ENCODE results near the gene CFAP52. TPM values are rescaled to one million over a fixed set of nuclear protein-coding genes. Genes with fewer than 3 reads are reported as not detected.
"Not testable (repeated sequence)": the region's sequence is repeated elsewhere in the genome, so short reads cannot be mapped to it uniquely, and the experiment has no call there.

CFAP52 gene
- total RNA-seq, 1 experiment from 2014 or later, result not detected

DNA sequence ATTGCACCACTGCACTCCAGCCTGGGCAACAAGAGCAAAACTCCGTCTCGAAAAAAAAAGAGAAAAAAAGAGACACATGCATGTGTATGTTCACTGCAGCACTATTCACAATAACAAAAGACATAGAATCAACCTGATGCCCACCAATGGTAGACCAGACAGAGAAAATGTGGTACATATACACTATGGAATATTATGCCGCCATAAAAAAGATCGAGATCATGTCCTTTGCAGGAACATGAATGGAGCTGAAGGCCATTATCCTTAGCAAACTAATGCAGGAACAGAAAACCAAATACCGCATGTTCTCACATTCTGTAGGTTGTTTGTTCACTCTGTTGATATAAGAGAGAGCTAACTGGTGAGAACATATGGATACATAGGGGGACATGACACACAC is 9.7 kb upstream of the CFAP52 start:
- in situ Hi-C loops (cut with HindIII; ENCODE audit: low pct_unique_long_range_greater_than_20kb, low sequenced_read_pairs); DNase-seq (ENCODE audit: low read depth): not testable (repeated sequence)

DNA sequence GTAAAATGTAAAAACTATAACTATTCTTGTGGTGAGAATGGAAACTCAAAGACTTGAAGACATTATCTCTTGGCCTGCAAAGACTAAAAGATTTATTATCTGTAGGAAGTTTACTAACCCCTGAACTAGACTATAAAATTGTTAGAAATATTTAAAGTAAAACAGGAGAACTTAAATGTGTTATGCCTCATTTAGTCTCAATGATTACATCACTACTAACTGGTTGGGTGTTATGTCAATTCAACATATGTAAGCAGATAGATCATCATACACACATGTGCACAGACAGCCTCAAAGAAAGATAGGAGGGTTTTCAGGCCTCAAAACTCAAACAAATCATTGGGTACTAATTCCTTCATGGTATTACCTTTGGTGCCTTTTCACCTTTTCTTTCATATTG is 8.4 kb upstream of the CFAP52 start:
- in situ Hi-C loops (cut with HindIII; ENCODE audit: low pct_unique_long_range_greater_than_20kb, low sequenced_read_pairs), result no loop called here
- DNase-seq (ENCODE audit: low read depth), result no peak

DNA sequence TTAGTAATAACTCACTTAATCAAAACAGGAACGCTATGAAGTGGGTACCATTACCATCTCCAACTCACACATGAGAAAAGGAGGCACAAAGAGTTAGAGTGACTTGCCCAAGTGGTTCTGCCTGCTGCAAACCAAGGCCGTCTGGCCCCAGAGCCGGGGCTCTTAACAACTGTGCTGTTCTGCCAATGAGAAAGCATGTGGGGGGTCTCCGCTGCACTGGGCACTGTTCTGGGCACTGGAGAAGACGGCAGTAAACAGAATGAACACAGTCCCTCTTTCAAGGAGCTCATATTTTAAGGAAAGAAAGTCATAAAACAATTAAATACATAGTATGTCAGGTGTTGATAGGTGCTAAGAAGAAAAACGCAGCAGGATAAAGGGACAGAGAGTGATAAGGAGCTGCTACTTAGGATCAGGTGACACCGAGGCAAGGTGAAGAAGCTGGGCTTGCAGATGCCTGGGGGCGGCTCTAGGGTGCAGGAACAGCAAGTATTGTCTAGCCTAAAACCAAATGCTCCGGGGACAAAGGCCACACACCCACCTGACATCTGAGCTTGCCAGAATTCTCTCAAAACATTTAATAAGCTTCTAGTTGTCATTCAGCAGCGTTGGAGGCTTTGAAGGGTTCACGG is 7.4 kb upstream of the CFAP52 start:
- in situ Hi-C loops (cut with HindIII; ENCODE audit: low pct_unique_long_range_greater_than_20kb, low sequenced_read_pairs), result no loop called here
- no peak for DNase-seq (ENCODE audit: low read depth)

DNA sequence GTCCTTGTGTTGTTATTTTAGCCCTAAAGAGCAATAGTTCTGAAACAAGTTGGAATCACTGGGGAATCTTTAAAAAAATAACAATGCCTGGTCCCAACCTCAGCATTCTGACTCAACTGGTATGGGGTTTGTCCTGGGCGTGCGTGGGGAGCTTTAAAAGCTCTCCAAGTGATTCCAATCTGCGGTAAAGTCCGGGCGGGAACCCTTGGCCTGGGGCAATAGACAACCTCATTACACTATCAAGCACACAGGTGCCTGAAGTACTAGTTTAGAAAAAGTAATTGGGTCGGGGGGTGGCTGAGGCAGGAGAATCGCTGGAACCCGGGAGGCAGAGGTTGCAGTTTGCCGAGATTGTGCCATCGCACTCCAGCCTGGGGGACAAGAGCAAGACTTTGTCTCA is 5.2 kb upstream of the CFAP52 start:
- in situ Hi-C loops (cut with HindIII; ENCODE audit: low pct_unique_long_range_greater_than_20kb, low sequenced_read_pairs), result no loop called here
- no peak for DNase-seq (ENCODE audit: low read depth)

DNA sequence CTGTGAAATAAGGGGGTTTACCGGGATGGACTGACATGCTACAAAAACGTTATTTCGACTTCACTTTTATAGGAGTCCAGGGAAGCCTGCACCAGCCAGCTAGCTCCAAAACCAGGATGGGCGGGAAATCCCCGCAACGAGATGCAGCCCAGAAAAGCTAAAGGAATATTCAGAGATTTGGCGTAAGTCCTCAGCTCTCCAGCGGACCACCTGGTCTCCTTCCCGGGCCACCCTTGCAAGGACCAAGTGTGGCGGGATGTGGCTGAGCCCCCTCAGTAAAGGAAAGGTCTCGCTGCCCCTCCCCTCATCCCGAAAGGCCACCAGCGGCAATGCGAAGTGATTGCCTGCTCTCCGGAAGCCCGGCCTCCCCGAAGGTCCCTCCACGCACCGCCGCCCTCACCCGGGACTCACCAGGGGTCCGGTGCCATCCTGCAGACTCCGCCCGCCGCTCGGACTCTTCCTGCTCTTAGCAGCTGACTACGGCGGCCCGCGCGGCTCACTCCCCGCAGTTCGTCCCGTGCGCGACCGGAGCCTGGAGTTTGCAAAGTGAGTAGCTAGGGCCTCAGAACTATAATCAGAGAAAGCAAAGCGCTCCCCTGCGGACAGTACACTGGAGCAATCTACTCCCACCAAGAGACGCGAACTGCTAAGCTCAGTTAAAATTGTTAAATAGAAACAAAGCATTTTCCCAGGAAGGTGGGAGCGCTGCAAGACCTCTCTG is 901 bp upstream of the CFAP52 start, which contains the start of gene STX8:
Gene STX8, minus strand, starts transcription at position 440 of the 721 bp plus-strand sequence. Its CDS starts 12 bp downstream, at position 428.
- in situ Hi-C loops (cut with HindIII; ENCODE audit: low pct_unique_long_range_greater_than_20kb, low sequenced_read_pairs), result no loop called here
- DNase-seq (ENCODE audit: low read depth), result peak; percentile 81

DNA sequence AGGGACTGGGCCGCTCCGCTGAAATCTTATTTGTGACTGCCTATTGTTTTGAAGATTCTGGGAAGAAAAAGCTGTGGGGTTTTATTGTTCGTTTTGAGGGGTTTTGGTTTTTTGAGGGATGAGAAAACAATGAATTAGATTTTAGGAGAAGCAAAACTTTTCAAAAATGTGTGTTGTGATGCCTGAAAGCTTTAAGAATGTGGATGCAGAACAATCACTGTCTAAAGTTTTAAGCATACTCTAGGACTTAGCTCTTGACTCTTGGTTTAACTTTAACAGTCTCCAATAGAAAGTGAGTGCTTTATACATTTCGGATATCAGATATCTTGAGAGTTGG is 899 bp downstream of the CFAP52 start:
- in situ Hi-C loops (cut with HindIII; ENCODE audit: low pct_unique_long_range_greater_than_20kb, low sequenced_read_pairs), result no loop called here
- DNase-seq (ENCODE audit: low read depth), result no peak

DNA sequence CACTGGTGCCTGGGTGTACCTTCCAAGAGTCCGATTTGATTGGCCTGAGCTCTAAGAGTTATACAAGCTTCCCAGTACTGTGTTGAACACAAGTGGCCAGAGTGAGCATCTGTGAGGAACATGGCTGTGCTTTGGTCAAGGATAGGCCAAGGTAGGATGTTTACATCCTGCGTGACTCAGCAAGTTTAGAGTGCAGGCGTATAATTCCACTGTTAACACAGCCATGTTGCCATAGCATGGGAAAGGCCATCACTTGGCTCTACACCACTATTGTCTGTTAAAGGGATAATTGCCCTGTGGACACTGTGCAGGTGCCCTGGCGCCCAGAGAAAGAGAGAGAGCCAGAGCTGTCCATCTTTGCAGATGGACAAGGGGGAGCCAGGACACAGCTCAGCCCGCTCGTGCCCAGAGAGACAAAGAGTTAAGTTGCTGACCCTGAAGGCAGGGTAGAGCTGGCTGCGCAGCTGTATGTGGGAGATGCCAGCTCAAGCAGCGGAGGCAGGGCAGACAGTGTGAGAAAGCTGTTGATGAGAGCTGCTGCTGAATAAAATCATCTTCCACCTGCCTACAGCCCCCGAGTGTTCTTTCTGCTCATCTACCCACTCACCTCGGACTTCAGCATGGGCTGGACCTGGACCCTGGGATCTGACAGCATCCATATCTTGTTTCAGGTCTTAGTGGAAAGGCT is 11.7 kb downstream of the CFAP52 start:
- in situ Hi-C loops (cut with HindIII; ENCODE audit: low pct_unique_long_range_greater_than_20kb, low sequenced_read_pairs), result no loop called here

DNA sequence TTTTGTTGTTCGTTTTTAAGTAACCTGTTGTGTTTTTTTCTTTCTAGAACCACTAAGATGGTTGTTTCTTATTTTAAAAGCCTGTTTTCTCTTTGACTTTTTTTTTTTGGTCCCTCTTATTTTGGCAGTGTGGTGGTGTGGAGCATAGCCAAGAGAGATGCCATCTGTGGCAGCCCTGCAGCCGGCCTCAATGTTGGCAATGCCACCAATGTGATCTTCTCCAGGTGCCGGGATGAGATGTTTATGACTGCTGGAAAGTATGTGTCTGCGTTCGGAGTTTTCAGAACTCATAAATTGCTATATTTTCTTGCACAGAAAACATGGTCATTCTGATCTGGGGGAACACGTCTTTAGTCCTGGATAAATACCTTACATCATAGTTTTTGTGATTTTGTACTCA is 17.6 kb downstream of the CFAP52 start:
- DNase-seq (ENCODE audit: low read depth), result no peak
- in situ Hi-C loops (cut with HindIII; ENCODE audit: low pct_unique_long_range_greater_than_20kb, low sequenced_read_pairs), result no loop called here

More for the DNA sequence above, 11.7 kb downstream of the CFAP52 start:
- no peak for DNase-seq (ENCODE audit: low read depth)

DNA sequence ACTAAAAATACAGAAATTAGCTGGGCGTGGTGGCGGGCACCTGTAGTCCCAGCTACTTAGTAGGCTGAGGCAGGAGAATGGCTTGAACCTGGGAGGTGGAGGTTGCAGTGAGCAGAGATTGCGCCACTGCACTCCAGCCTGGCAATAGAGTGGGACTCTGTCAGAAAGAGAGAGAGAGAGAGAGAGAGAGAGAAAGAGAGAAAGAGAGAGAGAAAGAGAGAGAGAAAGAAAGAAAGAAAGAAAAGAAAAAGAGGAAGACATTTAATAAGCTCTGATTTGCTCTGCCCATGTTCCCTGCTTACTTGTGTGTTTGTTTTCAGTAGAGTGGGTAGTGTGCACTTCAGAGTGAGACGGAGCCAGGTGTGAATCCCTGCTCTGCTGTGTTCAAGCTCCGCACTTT is 21.2 kb downstream of the CFAP52 start:
- in situ Hi-C loops (cut with HindIII; ENCODE audit: low pct_unique_long_range_greater_than_20kb, low sequenced_read_pairs), result not testable (repeated sequence)

DNA sequence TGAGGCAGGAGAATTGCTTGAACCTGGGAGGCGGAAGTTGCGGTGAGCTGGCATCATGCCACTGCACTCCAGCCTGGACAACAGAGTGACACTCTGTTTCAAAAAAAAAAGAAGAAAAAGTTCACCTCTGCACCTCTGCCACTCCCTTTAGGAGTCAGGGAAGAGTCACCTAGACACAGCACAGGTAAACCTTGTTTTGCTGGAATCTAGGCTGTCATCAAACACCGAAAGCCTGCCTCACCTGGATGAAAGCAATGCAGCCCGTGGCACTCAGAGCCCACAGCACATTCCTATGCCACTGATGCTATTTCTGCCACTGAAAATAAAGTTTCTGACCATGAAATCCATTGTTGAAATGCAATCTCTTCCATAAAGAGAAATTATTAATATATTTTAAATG is 22.2 kb downstream of the CFAP52 start:
- in situ Hi-C loops (cut with HindIII; ENCODE audit: low pct_unique_long_range_greater_than_20kb, low sequenced_read_pairs), result no loop called here

More for the DNA sequence above, 21.2 kb downstream of the CFAP52 start:
- not testable (repeated sequence) for DNase-seq (ENCODE audit: low read depth)

DNA sequence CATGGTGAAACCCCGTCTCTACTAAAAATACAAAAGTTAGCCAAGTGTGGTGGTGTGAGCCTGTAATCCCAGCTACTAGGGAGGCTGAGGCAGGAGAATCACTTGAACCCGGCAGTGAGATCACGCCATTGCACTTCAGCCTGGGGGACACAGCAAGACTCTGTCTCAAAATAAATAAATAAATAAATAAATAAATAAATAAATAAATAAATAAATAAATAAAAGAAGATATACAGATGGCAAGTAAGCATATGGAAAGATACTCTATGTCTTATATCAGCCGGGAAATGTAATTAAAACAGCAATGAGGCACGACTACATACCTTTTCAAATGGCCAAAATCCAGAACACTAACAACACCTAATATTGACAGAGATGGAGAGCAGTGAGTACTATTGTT is 28.1 kb downstream of the CFAP52 start:
- DNase-seq (ENCODE audit: low read depth); in situ Hi-C loops (cut with HindIII; ENCODE audit: low pct_unique_long_range_greater_than_20kb, low sequenced_read_pairs): not testable (repeated sequence)

More for the DNA sequence above, 22.2 kb downstream of the CFAP52 start:
- DNase-seq (ENCODE audit: low read depth), result no peak

DNA sequence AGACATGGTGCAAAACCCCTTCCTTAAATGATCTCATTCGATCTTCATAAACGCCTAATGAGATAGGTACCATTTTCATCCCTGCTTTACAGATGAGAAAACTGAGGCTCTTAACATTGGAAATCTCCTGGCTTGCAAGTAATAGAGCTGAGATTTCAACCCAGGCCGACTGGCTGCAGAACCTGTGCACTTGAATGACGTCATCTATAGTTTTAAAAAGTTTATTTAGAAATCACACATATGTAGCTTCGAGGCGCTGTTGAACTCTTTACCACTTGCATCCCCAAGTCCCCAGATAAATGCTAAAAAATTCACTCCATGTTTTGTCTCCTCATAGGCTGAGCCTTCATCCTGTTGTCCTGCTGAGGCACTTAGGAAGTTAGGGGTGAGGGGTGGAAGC is 30.0 kb downstream of the CFAP52 start:
- in situ Hi-C loops (cut with HindIII; ENCODE audit: low pct_unique_long_range_greater_than_20kb, low sequenced_read_pairs), result no loop called here
- no peak for DNase-seq (ENCODE audit: low read depth)

DNA sequence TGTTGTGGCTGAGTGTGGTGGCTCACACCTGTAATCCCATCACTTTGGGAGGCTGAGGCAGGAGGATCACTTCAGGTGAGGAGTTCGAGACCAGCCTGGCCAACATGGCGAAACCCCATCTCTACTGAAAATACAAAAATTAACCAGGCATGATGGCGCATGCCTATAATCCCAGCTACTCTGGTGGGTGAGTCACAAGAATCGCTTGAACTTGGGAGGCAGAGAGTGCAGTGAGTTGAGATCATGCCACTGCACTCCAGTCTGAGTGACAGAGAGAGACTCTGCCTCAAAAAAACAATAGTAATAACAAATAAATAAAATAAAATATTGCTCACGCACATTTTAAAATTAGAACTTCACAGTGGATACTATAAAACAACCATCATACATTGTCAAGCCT is 30.6 kb downstream of the CFAP52 start:
- DNase-seq (ENCODE audit: low read depth); in situ Hi-C loops (cut with HindIII; ENCODE audit: low pct_unique_long_range_greater_than_20kb, low sequenced_read_pairs): not testable (repeated sequence)

DNA sequence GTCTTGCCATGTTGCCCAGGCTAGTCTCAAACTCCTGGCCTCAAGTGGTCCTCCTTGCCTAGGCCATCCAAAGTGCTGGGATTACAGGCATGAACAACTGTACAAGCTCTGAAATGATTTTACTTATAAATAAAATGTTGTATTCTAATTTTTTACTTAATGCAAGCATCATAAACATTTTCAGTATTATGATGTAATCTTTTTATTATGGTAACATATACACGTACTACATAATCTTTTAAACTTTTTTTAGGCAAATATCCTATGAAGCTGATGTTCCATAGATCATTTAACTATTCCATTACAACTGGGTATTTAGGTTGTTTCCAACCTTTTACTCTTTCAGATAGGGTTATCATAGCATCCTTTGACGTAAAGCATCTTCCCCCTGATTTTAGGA is 35.1 kb downstream of the CFAP52 start:
- DNase-seq (ENCODE audit: low read depth), result no peak
- in situ Hi-C loops (cut with HindIII; ENCODE audit: low pct_unique_long_range_greater_than_20kb, low sequenced_read_pairs), result no loop called here

DNA sequence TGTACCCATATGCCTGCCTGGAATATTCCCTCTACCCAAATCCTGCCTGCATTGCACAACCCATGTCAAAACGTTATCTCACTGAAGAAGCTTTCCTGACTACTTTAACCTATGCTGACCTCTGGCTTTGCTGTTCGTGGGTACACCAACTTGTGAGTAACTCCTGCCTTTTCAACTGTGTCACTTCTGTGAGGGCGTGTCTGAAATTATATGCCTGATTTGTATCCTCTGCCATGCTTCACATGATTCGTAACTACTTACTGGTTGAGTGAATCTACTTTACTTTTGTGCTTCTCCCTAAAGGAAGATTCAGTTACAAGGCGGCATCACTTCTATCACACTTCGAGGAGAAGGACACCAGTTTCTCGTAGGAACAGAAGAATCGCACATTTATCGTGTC is 35.6 kb downstream of the CFAP52 start:
- peak; percentile 77 for DNase-seq (ENCODE audit: low read depth)
- in situ Hi-C loops (cut with HindIII; ENCODE audit: low pct_unique_long_range_greater_than_20kb, low sequenced_read_pairs), result no loop called here

DNA sequence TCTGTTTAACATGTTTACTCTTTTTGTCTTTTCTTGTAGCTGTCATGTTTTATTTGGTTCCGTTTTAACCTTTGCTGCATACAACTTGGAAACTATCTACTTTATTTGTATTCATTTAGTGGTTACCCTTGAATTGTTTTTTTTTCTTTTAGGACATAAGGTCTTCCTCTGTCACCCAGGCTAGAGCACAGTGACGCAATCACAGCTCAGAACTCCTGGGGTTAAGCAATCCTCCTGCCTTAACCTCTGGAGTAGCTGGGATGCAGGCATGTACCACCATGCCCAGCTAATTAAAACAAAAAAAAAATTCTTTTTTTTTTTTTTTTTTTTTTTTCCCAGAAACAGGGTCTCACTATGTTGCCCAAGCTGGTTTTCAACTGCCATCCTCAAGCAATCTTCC is 39.0 kb downstream of the CFAP52 start:
- in situ Hi-C loops (cut with HindIII; ENCODE audit: low pct_unique_long_range_greater_than_20kb, low sequenced_read_pairs), result no loop called here
- DNase-seq (ENCODE audit: low read depth), result no peak

DNA sequence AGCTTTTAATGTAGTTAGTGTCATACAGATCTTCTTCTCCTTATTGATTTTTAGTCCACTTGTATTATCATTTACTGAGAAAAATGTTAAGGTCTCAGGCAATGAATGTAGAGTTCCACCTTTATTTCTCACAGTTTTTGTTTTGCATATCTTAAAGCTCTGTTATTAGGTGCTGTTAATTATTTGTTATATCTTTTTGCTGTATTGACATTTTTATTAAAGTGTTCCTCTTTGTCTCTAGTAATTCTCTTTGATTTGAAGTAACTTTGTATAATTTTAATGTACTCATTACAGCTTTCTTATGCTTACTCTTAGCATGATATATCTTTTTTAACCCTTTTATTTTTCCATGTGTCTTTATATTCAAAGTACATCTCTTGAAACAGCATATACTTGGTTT is 46.5 kb downstream of the CFAP52 start:
- no peak for DNase-seq (ENCODE audit: low read depth)
- in situ Hi-C loops (cut with HindIII; ENCODE audit: low pct_unique_long_range_greater_than_20kb, low sequenced_read_pairs), result no loop called here

DNA sequence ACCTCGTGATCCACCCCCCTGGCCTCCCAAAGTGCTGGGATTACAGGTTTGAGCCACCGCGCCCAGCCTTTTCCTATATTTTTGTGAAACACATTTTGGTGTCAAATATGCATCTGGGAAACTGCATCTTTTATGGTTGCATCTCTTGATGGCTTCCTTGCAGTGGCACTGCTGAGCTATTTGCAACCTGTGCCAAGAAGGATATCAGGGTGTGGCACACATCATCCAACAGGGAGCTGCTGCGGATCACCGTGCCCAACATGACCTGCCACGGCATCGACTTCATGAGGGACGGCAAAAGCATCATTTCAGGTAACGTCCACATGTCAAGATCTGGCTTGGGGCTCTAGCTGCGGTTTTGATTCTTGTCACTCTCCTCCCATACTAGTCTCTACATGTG is 52.1 kb downstream of the CFAP52 start:
- no peak for DNase-seq (ENCODE audit: low read depth)

DNA sequence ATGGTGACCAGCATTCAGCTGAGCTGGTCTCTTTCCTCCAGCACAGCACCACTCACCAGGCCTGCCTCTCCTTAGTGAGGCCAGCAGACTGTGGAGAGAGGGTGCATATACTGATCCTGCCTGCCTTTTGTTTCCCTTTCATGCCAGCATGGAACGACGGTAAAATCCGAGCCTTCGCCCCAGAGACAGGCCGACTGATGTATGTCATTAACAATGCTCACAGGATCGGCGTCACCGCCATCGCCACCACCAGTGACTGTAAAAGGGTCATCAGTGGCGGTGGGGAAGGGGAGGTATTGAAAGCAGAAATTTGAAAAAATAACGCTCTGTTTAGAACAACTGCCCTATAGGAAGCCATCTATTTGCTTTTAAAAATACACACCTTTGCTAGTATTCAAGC is 56.3 kb downstream of the CFAP52 start:
- in situ Hi-C loops (cut with HindIII; ENCODE audit: low pct_unique_long_range_greater_than_20kb, low sequenced_read_pairs), result no loop called here
- DNase-seq (ENCODE audit: low read depth), result no peak

More for the DNA sequence above, 52.1 kb downstream of the CFAP52 start:
- in situ Hi-C loops (cut with HindIII; ENCODE audit: low pct_unique_long_range_greater_than_20kb, low sequenced_read_pairs), result no loop called here

All from Caki2 (cell line).